A549 (cell line): ENCODE results near the gene PLOD3. TPM values are rescaled to one million over a fixed set of nuclear protein-coding genes. Genes with fewer than 3 reads are reported as not detected.

Experiments
- ATAC-seq, 2 experiments: fragments of 200-7000 bp in 1 of 2; fragments of >200 bp in 1 of 2; cut with Nextera tagmentation in 1 of 2; cut with Tn5 transposase in 1 of 2; 3 replicates each; pipeline versions ENCODE4 v1.8.0 to v1.9.1; 2018 to 2020; ENCODE audit warnings: mild to moderate bottlenecking in 1 of 2, moderate library complexity in 1 of 2
- CTCF ChIA-PET: fragments of 300-600 bp; sonication (Branson Sonifier 250); formaldehyde crosslinking; extraction: SDS; loops from one replicate; lab custom pipeline; 2021; ENCODE audit warnings: antibody characterized with exemption, inconsistent platforms; lab: Yijun Ruan, JAX
- POLR2A ChIA-PET: fragments of 350-600 bp; formaldehyde crosslinking; extraction: SDS; loops from one replicate; lab custom pipeline; 2021; ENCODE audit warnings: antibody characterized with exemption, inconsistent platforms; lab: Yijun Ruan, JAX
- DNase-seq, 2 experiments: peaks; one replicate each; pipeline versions ENCODE4 v3.0.0 to v3.0.0-alpha.2; 2011 to 2016; ENCODE audit warnings: low read depth in 1 of 2, low spot score in 1 of 2
- FAIRE-seq: peaks from 2 replicates; lab custom pipeline; 2011; peaks lifted over from hg19 to GRCh38; lab: Jason Lieb, UNC
- H3K27ac ChIP-seq, 2 experiments: fragments of >200 bp; sonication (Bioruptor Twin); formaldehyde crosslinking; 3 replicates each; pipeline ENCODE4 v1.5.1; 2016 to 2017
- H3K4me1 ChIP-seq: fragments of >200 bp; sonication (Bioruptor Twin); formaldehyde crosslinking; 3 replicates; pipeline ENCODE4 v1.6.1; 2016
- H3K4me2 ChIP-seq: fragments of >200 bp; sonication (Bioruptor Twin); formaldehyde crosslinking; 3 replicates; pipeline ENCODE4 v1.6.1; 2016
- H3K4me3 ChIP-seq: fragments of >200 bp; sonication (Bioruptor Twin); formaldehyde crosslinking; 3 replicates; pipeline ENCODE4 v1.5.1; 2016
- H3K9me3 ChIP-seq: fragments of >200 bp; sonication (Bioruptor Twin); formaldehyde crosslinking; 3 replicates; pipeline ENCODE4 v1.6.1; 2016
- BHLHE40 ChIP-seq: IDR thresholded peaks from 2 replicates; pipeline ENCODE4 v1.6.1; 2012; ENCODE audit warnings: low read depth, low read length, inconsistent platforms
- CEBPB ChIP-seq, 2 experiments: fragments of >200 bp in 1 of 2; sonication (Bioruptor Twin) in 1 of 2; formaldehyde crosslinking in 1 of 2; IDR thresholded peaks; 2 replicates each; pipeline ENCODE4 v1.6.1; 2012 to 2016
- CHD2 ChIP-seq: fragments of 150-350 bp; IDR thresholded peaks from 2 replicates; pipeline ENCODE4 v1.6.1; 2014; ENCODE audit warnings: low read length; ENCODE audit not compliant: partially characterized antibody
- CHD4 ChIP-seq: fragments of 200-600 bp; sonication (generic); IDR thresholded peaks from 2 replicates; pipeline ENCODE4 v1.6.1; 2016; ENCODE audit warnings: antibody characterized with exemption, mild to moderate bottlenecking, borderline replicate concordance
- EHMT2 ChIP-seq: fragments of 200-600 bp; sonication (generic); IDR thresholded peaks from 2 replicates; pipeline ENCODE4 v1.6.1; 2016; ENCODE audit warnings: antibody characterized with exemption, low read depth, mild to moderate bottlenecking, moderate library complexity
- ELK1 ChIP-seq: fragments of 150-350 bp; IDR thresholded peaks from 2 replicates; pipeline ENCODE4 v1.6.1; 2014; ENCODE audit warnings: low read depth, mild to moderate bottlenecking, low read length
- EP300 ChIP-seq, 2 experiments: fragments of >200 bp; sonication (Bioruptor Twin); formaldehyde crosslinking; IDR thresholded peaks; 2 replicates in 1 of 2; 3 replicates in 1 of 2; pipeline ENCODE4 v1.6.1; 2016 to 2017
- FOSB ChIP-seq: fragments of 250-450 bp; sonication (Bioruptor Pico); IDR thresholded peaks from 2 replicates; pipeline ENCODE4 v1.5.0; 2020; ENCODE audit warnings: mild to moderate bottlenecking, moderate library complexity
- FOSL2 ChIP-seq, 2 experiments: fragments of 450-650 bp in 1 of 2; fragments of >200 bp in 1 of 2; sonication (Bioruptor Twin) in 1 of 2; formaldehyde crosslinking; IDR thresholded peaks; 2 replicates each; pipeline versions ENCODE4 v1.5.0 to v1.6.1; 2016 to 2020; ENCODE audit warnings: mild to moderate bottlenecking in 1 of 2, moderate library complexity in 1 of 2
- FOXS1 ChIP-seq: fragments of 250-450 bp; sonication (Bioruptor Pico); IDR thresholded peaks from 2 replicates; pipeline ENCODE4 v1.5.0; 2020; ENCODE audit warnings: mild to moderate bottlenecking, moderate library complexity
- HMGXB4 ChIP-seq: fragments of 250-450 bp; sonication (Bioruptor Pico); IDR thresholded peaks from 2 replicates; pipeline ENCODE4 v1.5.0; 2021; ENCODE audit warnings: mild to moderate bottlenecking, moderate library complexity, borderline replicate concordance
- HOXA7 ChIP-seq: fragments of 250-450 bp; sonication (Bioruptor Pico); IDR thresholded peaks from 2 replicates; pipeline ENCODE4 v1.5.0; 2020; ENCODE audit warnings: mild to moderate bottlenecking, moderate library complexity
- KDM1A ChIP-seq: fragments of 200-600 bp; sonication (generic); IDR thresholded peaks from 2 replicates; pipeline ENCODE4 v1.6.1; 2016; ENCODE audit warnings: low read depth, mild to moderate bottlenecking
- KDM5A ChIP-seq: fragments of 200-600 bp; sonication (generic); IDR thresholded peaks from 2 replicates; pipeline ENCODE4 v1.6.1; 2016; ENCODE audit warnings: antibody characterized with exemption, mild to moderate bottlenecking
- MYC ChIP-seq: IDR thresholded peaks from 2 replicates; pipeline ENCODE4 v1.6.1; 2012; ENCODE audit warnings: mild to moderate bottlenecking, inconsistent platforms, low read length, improper control_type of control experiment, borderline replicate concordance
- NFE2L2 ChIP-seq: fragments of 150-350 bp; conservative IDR thresholded peaks from 2 replicates; pipeline ENCODE4 v1.6.1; 2014; ENCODE audit warnings: low read length
- NPAS2 ChIP-seq: fragments of 250-450 bp; sonication (Bioruptor Pico); IDR thresholded peaks from 2 replicates; pipeline ENCODE4 v1.8.0; 2022; ENCODE audit warnings: mild to moderate bottlenecking, moderate library complexity, borderline replicate concordance
- NR3C1 ChIP-seq: fragments of >200 bp; sonication (Bioruptor Twin); formaldehyde crosslinking; IDR thresholded peaks from 3 replicates; pipeline ENCODE4 v1.6.1; 2017
- RAD21 ChIP-seq, 2 experiments: fragments of >200 bp in 1 of 2; sonication (Bioruptor Twin) in 1 of 2; formaldehyde crosslinking in 1 of 2; IDR thresholded peaks in 1 of 2; conservative IDR thresholded peaks in 1 of 2; 2 replicates in 1 of 2; 3 replicates in 1 of 2; pipeline ENCODE4 v1.6.1; 2012 to 2018; ENCODE audit warnings: inconsistent platforms in 1 of 2
- RARB ChIP-seq: fragments of 250-450 bp; sonication (Bioruptor Pico); IDR thresholded peaks from 2 replicates; pipeline ENCODE4 v1.8.0; 2021; ENCODE audit warnings: mild to moderate bottlenecking, moderate library complexity
- RCOR1 ChIP-seq: fragments of 150-350 bp; IDR thresholded peaks from 2 replicates; pipeline ENCODE4 v1.6.1; 2014; ENCODE audit warnings: antibody characterized with exemption, low read length, low read depth
- RNF2 ChIP-seq: fragments of 200-600 bp; sonication (generic); IDR thresholded peaks from 2 replicates; pipeline ENCODE4 v1.6.1; 2016; ENCODE audit warnings: low read depth, mild to moderate bottlenecking, antibody characterized with exemption, moderate library complexity, borderline replicate concordance
- SMC3 ChIP-seq: fragments of >200 bp; sonication (Bioruptor Twin); formaldehyde crosslinking; IDR thresholded peaks from 3 replicates; pipeline ENCODE4 v1.6.1; 2018; ENCODE audit warnings: inconsistent platforms
- SREBF2 ChIP-seq: fragments of 450-650 bp; IDR thresholded peaks from 2 replicates; pipeline ENCODE4 v1.6.1; 2014; ENCODE audit warnings: mild to moderate bottlenecking, moderate library complexity
- TFCP2L1 ChIP-seq: fragments of 250-450 bp; sonication (Bioruptor Pico); IDR thresholded peaks from 2 replicates; pipeline ENCODE4 v1.5.0; 2021; ENCODE audit warnings: mild to moderate bottlenecking
- ZFP36 ChIP-seq: fragments of 450-650 bp; IDR thresholded peaks from 2 replicates; pipeline ENCODE4 v1.6.1; 2014; ENCODE audit warnings: borderline replicate concordance; ENCODE audit not compliant: partially characterized antibody
- ZNF302 ChIP-seq: fragments of 250-450 bp; sonication (Bioruptor Pico); IDR thresholded peaks from 2 replicates; pipeline ENCODE4 v1.9.0; 2021; ENCODE audit warnings: inconsistent platforms, mild to moderate bottlenecking, moderate library complexity
- WGBS: methylation state at CpG from one replicate; pipeline ENCODE4 v1.1.6; 2017; ENCODE audit errors: missing lambda C conversion rate; 5-methylcytosine and 5-hydroxymethylcytosine counted together
- polyA plus RNA-seq, 4 experiments: library from polyadenylated mRNA; depleted of rRNA in 3 of 4; stranded (reverse); fragments of >200 nt; fragmentation: RNase III in 1 of 4; extraction: RNeasy Plus Mini Kit Qiagen cat#74134 plus additional on column Dnase treatment in 1 of 4; gene quantifications; 2 replicates in 3 of 4; 3 replicates in 1 of 4; pipeline ENCODE4 v1.2.3, GENCODE V29; 2011 to 2017

The PLOD3 gene
- polyA plus RNA-seq, 2 of the 4 experiments (the other 2 are of a cell fraction): 26.0 to 48.7 TPM

GRCh38 chr7:101208794-101209193, 8.6 kb downstream of the PLOD3 start:
- no peak overlapping the region for H3K4me3 ChIP-seq
- ATAC-seq (no peak), DNase-seq (no peak), FAIRE-seq (no peak)
- TF ChIP-seq RARB (CRISPR knock-in tag) (no peak), RCOR1 (no peak), ZNF302 (CRISPR knock-in tag) (no peak)
- no peak overlapping the region for H3K27ac ChIP-seq
- ChIA-PET CTCF (interaction anchor here (0.7 to 10.4 kb wide), 4 partner anchors 15 to 64 kb away, joined by 3 to 93 read pairs (median 4); no protein-coding TSS in a partner anchor), POLR2A (no interaction called here)
- WGBS: 95% methylated on average over 14 of the region's 14 CpGs
- no peaks in the 10 kb centered on the region for H3K4me1 ChIP-seq
- no peaks in the 10 kb centered on the region for H3K9me3 ChIP-seq
- H3K4me2 ChIP-seq: no peak overlapping the region

- ATAC-seq (no peak), DNase-seq (no peak), FAIRE-seq (no peak)
- ChIA-PET POLR2A (interaction anchor here (1.1 kb wide), 1 partner anchor 10 kb away, joined by 3 read pairs; the partner anchor contains the start of gene PLOD3), CTCF (interaction anchor here (1.1 to 10.4 kb wide), 5 partner anchors 10 to 467 kb away, joined by 3 to 93 read pairs (median 7); partner anchors contain the start of genes PLOD3 and ZNHIT1)
- Histone ChIP-seq H3K27ac (no peak overlapping the region), H3K9me3 (no peaks in the 10 kb centered on the region), H3K4me1 (no peaks in the 10 kb centered on the region), H3K4me2 (no peak overlapping the region), H3K4me3 (no peak overlapping the region)
- TF ChIP-seq EHMT2: no peak
- no peak for TF ChIP-seq ZFP36
- no peak for TF ChIP-seq NR3C1
- no peak for TF ChIP-seq EP300 (IDR thresholded peaks at IDR 0.05)
- no peak for TF ChIP-seq KDM5A
- no peak for TF ChIP-seq TFCP2L1 (CRISPR knock-in tag)
- TF ChIP-seq FOXS1 (CRISPR knock-in tag): no peak
- no peak for TF ChIP-seq CHD2
- TF ChIP-seq BHLHE40: no peak
- no peak for TF ChIP-seq SMC3
- TF ChIP-seq MYC: no peak
- TF ChIP-seq RNF2: no peak
- no peak for TF ChIP-seq FOSL2 (IDR thresholded peaks at IDR 0.05)
- TF ChIP-seq FOSL2 (CRISPR knock-in tag; IDR thresholded peaks at IDR 0.05): no peak
- no peak for TF ChIP-seq NFE2L2
- WGBS: 94% methylated on average over 16 of the region's 17 CpGs
Observed at GRCh38 chr7:101207459-101207858, 9.9 kb downstream of the PLOD3 start.

GRCh38 chr7:101206665-101207042, 10.7 kb downstream of the PLOD3 start:
- ATAC-seq (no peak), FAIRE-seq (no peak), DNase-seq (no peak)
- Histone ChIP-seq H3K4me3 (no peak overlapping the region), H3K9me3 (no peaks in the 10 kb centered on the region), H3K4me1 (no peaks in the 10 kb centered on the region), H3K27ac (no peak overlapping the region), H3K4me2 (no peak overlapping the region)
- 88% methylated on average over 19 of the region's 19 CpGs for WGBS
- ChIA-PET POLR2A (no interaction called here), CTCF (interaction anchor here (2.1 to 10.4 kb wide), 2 partner anchors 11 to 13 kb away, joined by 13 to 93 read pairs; partner anchors contain the start of genes PLOD3 and ZNHIT1)
- TF ChIP-seq EHMT2: no peak
- no peak for TF ChIP-seq ELK1
- TF ChIP-seq RAD21 (conservative IDR thresholded peaks at IDR 0.05 in 1 of 2, IDR thresholded peaks at IDR 0.05 in 1 of 2): no peak
- no peak for TF ChIP-seq FOSB (CRISPR knock-in tag)
- TF ChIP-seq NPAS2 (CRISPR knock-in tag): no peak
- no peak for TF ChIP-seq SREBF2
- TF ChIP-seq HOXA7 (CRISPR knock-in tag): no peak
- TF ChIP-seq ZNF302 (CRISPR knock-in tag): no peak
- no peak for TF ChIP-seq CEBPB (IDR thresholded peaks at IDR 0.05)
- TF ChIP-seq CHD4: no peak
- TF ChIP-seq HMGXB4 (CRISPR knock-in tag): no peak
- no peak for TF ChIP-seq KDM1A
